Aorta (tissue), 5 donors: ENCODE measurements around the gene NINJ2. TPM values are rescaled to one million over a fixed set of nuclear protein-coding genes. Genes with fewer than 3 reads are reported as not detected.

ENCODE experiments used
- ATAC-seq: fragments of 200-7000 bp; cut with Tn5 transposase; one replicate; pipeline ENCODE4 v1.9.1; 2022; ENCODE audit warnings: moderate library complexity; ENCODE audit not compliant: low FRiP score
- DNase-seq, 2 donors: peaks; one replicate each; pipeline ENCODE4 v3.0.0-alpha.2; 2020
- H3K27ac ChIP-seq, 2 donors: one replicate each; pipeline ENCODE4 v1.5.1; 2013; ENCODE audit warnings: low read length in 2 of 2, mild to moderate bottlenecking in 2 of 2, moderate library complexity in 2 of 2, control low read depth in 1 of 2, inconsistent platforms in 1 of 2, low read depth in 1 of 2
- H3K27me3 ChIP-seq, 2 donors: one replicate each; pipeline ENCODE4 v1.6.1; 2013; ENCODE audit warnings: control low read depth in 1 of 2, low read length in 1 of 2, mild to moderate bottlenecking in 1 of 2, moderate library complexity in 1 of 2; ENCODE audit not compliant: insufficient read depth in 2 of 2, control insufficient read depth in 1 of 2
- H3K36me3 ChIP-seq, 2 donors: one replicate each; pipeline ENCODE4 v1.6.1; 2013; ENCODE audit warnings: control low read depth in 1 of 2, low read length in 1 of 2, mild to moderate bottlenecking in 1 of 2; ENCODE audit not compliant: insufficient read depth in 2 of 2, control insufficient read depth in 1 of 2
- H3K4me1 ChIP-seq, 2 donors: one replicate each; pipeline ENCODE4 v1.6.1; 2013; ENCODE audit warnings: low read length in 2 of 2, control low read depth in 1 of 2, mild to moderate bottlenecking in 1 of 2, moderate library complexity in 1 of 2; ENCODE audit not compliant: insufficient read depth in 2 of 2, control insufficient read depth in 1 of 2
- H3K4me3 ChIP-seq, 2 donors: one replicate each; pipeline ENCODE4 v1.5.1; 2013; ENCODE audit warnings: low read length in 2 of 2, control low read depth in 1 of 2, mild to moderate bottlenecking in 1 of 2
- H3K9me3 ChIP-seq: one replicate; pipeline ENCODE4 v1.6.1; 2013; ENCODE audit warnings: mild to moderate bottlenecking, low read length; ENCODE audit not compliant: control insufficient read depth
- WGBS, 2 donors: extraction: QIAGEN DNeasy Blood & Tissue Kit; methylation state at CpG; one replicate each; pipeline ENCODE4 v1.1.7; 2013; 5-methylcytosine and 5-hydroxymethylcytosine counted together
- intact Hi-C, 2 donors: fragments of 100-400 bp; cut with DNase I; formaldehyde crosslinking; loops; one replicate each; pipeline versions ENCODE4 v1.14.2 to v1.15.0; 2022
- polyA plus RNA-seq, 2 donors: library from polyadenylated mRNA; stranded (reverse); fragments of 200-250 nt; gene quantifications; one replicate each; pipeline ENCODE4 v1.2.3, GENCODE V29; 2013
- total RNA-seq, 2 donors: library from RNA; stranded (reverse); fragmentation: NEBNext Ultra II Directional; extraction: Animal tissue kit (Norgen Biotek cat#: 25700); gene quantifications; one replicate each; pipeline ENCODE4 v1.2.1, GENCODE V29; 2021
- donor health status: healthy with polysubstance abuse.
- donor health status: Bipolar disorder and iron deficiency.
- donor health status: DM: no; HTN: no; CAD: no.
- donor health status: DM: no; HTN: no; CAD: no.
- donor health status: DM: yes; HTN: yes; CAD: no.

Gene NINJ2
- total and polyA plus RNA-seq, 4 donors, result 0.95 to 11.2 (median 4.9) TPM

DNA sequence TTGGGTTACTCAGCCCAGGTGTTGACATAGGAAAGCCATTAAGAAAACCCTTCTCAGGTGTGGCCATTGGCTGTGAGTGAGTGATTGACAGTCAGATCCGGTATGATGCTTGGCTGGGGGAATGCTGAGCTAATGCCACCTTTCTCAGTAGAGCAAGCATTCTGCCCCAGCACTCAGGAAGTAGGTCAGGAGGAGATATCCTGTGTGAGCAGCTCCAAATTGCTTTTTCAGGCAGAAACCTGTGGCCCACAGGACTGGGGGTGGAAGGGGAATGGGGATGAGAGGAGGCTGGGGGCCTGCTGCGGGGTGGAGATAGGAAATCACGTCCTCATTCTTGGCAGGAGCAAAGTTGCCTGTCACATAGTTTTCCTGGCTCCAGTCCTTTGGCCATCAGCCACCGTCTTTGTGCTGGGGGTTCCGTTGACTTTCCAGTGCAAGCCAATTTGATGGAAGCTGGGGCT, 55.7 kb downstream of the NINJ2 start:
- intact Hi-C loops, result no loop called here
- Histone ChIP-seq H3K27me3 (no peaks in the 10 kb centered on the region), H3K27ac (peak overlapping the region in 1 of 2 donors; percentile 21), H3K4me1 (no peaks in the 10 kb centered on the region), H3K36me3 (no peaks in the 10 kb centered on the region), H3K9me3 (no peaks in the 10 kb centered on the region), H3K4me3 (no peak overlapping the region)
- ATAC-seq (peak; percentile 53), DNase-seq (peak in 1 of 2 donors; percentile 63)
- 3 to 4% methylated on average over 5 of the region's 5 CpGs for WGBS, 2 donors

DNA sequence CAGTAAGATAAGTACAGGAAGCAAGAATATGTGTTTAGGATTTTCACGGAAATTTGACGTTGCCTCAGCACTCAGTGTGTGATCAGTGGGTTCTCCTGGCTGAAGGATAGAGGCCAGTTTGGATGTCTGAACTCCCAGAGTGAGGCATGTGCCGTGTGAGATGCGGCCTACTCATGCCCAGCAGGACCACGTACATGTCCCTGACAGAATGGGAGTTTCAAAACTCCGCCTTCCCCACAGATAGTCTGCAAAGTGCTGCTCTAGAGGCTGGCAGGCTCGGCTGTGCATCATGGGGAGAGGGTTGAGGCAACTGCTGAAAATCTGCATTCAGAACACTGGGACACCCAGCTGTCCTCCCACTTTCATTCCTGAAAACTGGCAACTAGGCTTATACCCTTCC, 58.3 kb downstream of the NINJ2 start:
- no peaks in the 10 kb centered on the region for H3K36me3 ChIP-seq
- no peak for DNase-seq
- H3K27ac ChIP-seq, result no peak overlapping the region
- H3K4me3 ChIP-seq, result no peak overlapping the region
- H3K27me3 ChIP-seq, result no peaks in the 10 kb centered on the region
- H3K9me3 ChIP-seq, result no peaks in the 10 kb centered on the region
- ATAC-seq, result no peak
- intact Hi-C loops, result no loop called here
- no peaks in the 10 kb centered on the region for H3K4me1 ChIP-seq
- WGBS, 2 donors, result 90% methylated on average over 7 of the region's 7 CpGs

DNA sequence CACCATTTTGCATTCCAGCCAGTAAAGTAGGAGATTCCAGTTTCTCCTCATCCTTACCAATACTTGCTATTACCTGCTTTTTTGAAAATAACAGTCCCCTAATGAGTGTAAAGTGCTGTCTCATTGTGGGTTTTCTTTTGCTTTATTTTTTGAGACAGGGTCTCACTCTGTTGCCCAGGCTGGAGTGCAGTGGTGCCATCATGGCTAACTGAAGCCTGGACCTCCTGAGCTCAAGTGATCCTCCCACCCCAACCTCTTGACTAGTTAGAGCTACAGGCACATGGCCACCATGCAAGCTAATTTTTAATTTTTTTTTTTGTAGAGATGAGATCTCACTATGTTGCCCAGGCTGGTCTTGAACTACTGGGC, 60.6 kb downstream of the NINJ2 start:
- ATAC-seq (no peak), DNase-seq (no peak)
- Histone ChIP-seq H3K4me1 (no peaks in the 10 kb centered on the region), H3K4me3 (no peak overlapping the region), H3K9me3 (no peaks in the 10 kb centered on the region), H3K27ac (no peak overlapping the region), H3K27me3 (no peaks in the 10 kb centered on the region), H3K36me3 (no peaks in the 10 kb centered on the region)
- intact Hi-C loops, result no loop called here

DNA sequence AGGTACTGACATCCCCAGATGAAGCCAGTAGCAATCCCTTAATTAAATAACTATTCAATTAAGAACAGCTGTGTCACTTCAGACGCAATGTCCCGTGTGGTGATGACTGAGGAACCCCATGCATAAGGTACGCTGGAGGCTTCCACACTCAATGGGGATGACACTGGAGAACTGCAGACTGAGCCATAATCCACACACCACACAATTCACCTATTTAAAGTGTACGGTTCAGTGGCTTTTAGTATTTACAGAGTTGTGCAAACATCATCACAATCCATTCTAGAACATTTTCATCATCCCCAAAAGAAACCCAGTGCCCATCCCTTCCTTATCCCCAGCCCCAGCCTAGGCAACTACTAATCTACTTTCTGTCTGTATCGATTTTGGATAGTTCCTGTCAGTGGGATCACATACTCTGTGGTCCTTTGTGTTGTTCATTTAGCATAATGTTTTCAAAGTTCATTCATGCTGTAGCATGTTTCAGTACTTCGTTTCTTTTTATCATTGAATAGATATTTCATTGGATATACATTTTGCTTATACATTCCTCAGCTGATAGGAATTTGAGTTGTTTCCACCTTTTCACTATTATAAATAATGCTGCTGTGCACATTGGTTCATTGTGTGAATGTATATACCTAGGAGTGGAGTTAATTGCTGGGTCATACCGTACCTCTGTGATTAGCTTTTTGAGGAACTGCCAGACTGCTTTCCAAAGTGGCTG, 61.1 kb downstream of the NINJ2 start:
- no peaks in the 10 kb centered on the region for H3K36me3 ChIP-seq
- no peaks in the 10 kb centered on the region for H3K9me3 ChIP-seq
- intact Hi-C loops, result no loop called here
- no peak for DNase-seq
- no peak for ATAC-seq
- H3K4me3 ChIP-seq, result no peak overlapping the region
- no peaks in the 10 kb centered on the region for H3K4me1 ChIP-seq
- no peaks in the 10 kb centered on the region for H3K27me3 ChIP-seq
- WGBS, 2 donors, result 76 to 86% methylated on average over 7 of the region's 7 CpGs
- H3K27ac ChIP-seq, result no peak overlapping the region

DNA sequence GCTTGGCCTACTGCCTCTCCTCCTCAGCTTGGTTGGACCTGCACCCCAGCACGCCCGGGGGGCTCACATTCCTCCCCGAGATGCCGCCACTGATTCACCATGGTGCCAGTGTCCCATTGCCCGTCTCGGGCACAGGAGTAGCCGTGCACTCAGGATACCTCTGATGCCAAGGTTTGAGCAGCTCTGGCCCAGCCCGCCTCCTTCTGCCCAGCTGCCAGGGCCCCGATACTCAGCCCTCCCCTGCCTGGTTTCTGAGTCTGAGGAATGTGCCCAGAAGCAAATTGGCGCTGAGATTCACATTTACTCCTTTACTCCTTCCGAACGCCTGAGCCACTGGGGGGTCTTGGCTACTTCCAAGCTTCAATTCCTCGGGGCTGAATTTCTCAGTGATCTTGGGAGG, 63.5 kb downstream of the NINJ2 start:
- intact Hi-C loops, result no loop called here
- DNase-seq, result no peak

DNA sequence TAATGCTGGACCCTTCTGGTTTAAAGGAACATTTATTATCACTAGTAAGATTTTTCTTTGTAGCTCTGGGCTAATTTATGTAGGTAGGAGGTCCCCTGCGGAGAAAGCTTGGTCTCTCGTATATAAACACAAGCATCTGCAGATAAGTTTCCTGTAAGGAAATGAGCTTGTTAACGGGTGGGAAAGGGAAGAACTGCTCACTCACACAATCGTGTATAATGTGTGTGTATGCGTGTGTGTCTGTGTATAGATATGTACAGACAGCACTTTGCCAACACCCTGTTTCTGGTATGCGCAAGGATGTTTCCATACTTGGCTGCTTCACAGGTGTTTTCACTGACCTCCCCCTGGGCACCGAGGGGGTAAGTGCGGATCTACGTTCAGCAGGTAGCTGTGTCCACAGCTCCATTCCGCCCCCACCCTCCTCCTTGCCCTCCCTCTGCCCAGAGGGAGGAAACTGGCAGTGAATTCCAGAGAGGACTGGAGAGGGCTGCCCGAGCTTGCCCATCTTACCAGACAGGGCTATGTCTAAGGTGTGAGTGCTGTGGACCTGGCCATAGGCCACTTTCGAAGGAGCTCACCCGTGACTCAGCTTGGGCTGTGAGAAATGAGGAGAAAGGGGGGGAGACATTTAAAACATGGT, 65.2 kb downstream of the NINJ2 start:
- intact Hi-C loops, result no loop called here
- Histone ChIP-seq H3K4me1 (no peaks in the 10 kb centered on the region), H3K27me3 (no peaks in the 10 kb centered on the region), H3K4me3 (no peak overlapping the region), H3K27ac (no peak overlapping the region), H3K9me3 (no peaks in the 10 kb centered on the region), H3K36me3 (no peaks in the 10 kb centered on the region)
- no peak for ATAC-seq
- 81 to 83% methylated on average over 13 of the region's 13 CpGs for WGBS, 2 donors
- no peak for DNase-seq

More for the DNA sequence above, 63.5 kb downstream of the NINJ2 start:
- no peaks in the 10 kb centered on the region for H3K4me1 ChIP-seq
- no peaks in the 10 kb centered on the region for H3K9me3 ChIP-seq
- no peak for ATAC-seq
- no peaks in the 10 kb centered on the region for H3K27me3 ChIP-seq
- H3K36me3 ChIP-seq, result no peaks in the 10 kb centered on the region
- H3K4me3 ChIP-seq, result no peak overlapping the region
- WGBS, 2 donors, result 84 to 91% methylated on average over 13 of the region's 13 CpGs
- H3K27ac ChIP-seq, result no peak overlapping the region

DNA sequence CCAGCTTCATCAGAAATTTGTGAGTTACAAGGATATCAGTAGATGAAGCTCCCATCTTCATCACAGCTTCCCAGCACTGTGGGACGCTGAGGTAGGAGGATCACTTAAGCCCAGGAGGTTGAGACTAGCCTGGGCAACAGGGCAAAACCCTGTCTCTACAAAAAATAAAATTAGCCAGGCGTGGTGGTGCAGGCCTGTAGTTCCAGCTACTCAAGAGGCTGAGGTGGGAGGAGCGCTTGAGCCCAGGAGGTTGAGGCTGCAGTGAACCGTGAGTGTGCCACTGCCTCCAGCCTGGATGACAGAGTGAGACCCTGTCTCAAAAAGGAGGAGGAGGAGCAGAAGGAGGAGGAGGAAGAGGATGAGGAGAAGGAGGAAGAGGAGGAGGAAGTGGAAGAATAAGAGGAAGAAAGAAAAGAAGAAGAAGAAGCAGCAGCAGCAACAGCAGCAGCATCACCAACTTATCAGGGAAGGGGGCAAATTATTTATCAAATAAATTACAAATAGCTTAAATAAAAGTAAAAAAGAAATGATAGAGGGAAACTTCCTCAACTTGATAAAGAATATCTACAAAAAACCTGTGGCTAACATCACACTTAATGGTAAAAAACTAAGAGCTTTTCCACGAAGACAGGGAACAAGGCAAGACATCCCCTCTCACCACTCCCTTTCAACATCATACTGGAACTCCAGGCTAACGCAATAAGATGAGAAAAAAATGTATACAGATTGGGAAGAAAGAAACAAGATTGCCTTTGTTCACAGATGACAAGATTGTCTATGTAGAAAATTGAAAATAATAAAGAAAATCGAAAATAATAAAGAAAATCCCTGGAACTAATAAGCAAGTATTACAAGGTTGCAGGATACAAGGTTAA, 69.6 kb downstream of the NINJ2 start:
- 95% methylated on average over 7 of the region's 7 CpGs for WGBS, 2 donors
- Histone ChIP-seq H3K4me1 (no peaks in the 10 kb centered on the region), H3K27ac (no peak overlapping the region), H3K4me3 (no peak overlapping the region), H3K9me3 (no peaks in the 10 kb centered on the region), H3K27me3 (no peaks in the 10 kb centered on the region), H3K36me3 (no peaks in the 10 kb centered on the region)
- ATAC-seq, result no peak
- DNase-seq, result peak; percentile 20 to 32
- intact Hi-C loops, result no loop called here

DNA sequence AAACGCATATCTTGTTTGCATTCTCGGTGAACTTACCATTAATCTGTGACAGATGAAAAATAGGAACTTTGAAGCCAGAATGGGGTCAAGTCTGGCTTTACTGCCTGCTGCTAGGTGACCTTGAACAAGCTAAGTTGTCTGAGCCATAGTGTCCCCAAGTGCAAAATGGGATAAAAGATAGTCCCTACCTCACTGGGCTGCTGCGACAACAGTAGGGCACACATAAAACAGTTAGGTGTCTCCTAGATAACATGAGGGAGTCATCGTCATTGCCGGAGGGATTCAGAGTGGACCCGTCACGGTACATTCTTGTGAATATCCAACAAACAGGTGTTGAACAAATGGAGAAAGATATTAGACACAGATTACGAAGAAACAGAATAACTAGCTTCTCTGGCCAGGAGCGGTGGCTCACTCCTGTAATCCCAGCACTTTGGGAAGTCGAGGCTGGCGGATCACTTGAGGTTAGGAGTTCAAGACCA, 71.2 kb downstream of the NINJ2 start:
- H3K4me3 ChIP-seq, result no peak overlapping the region
- 75 to 80% methylated on average over 11 of the region's 11 CpGs for WGBS, 2 donors
- H3K4me1 ChIP-seq, result no peaks in the 10 kb centered on the region
- DNase-seq (no peak), ATAC-seq (no peak)
- no peaks in the 10 kb centered on the region for H3K36me3 ChIP-seq
- no peaks in the 10 kb centered on the region for H3K27me3 ChIP-seq
- H3K9me3 ChIP-seq, result no peaks in the 10 kb centered on the region
- intact Hi-C loops, result no loop called here
- H3K27ac ChIP-seq, result no peak overlapping the region
